CD4-positive, alpha-beta T cell (primary cell): ENCODE results near the gene IGFBP2. TPM values are rescaled to one million over a fixed set of nuclear protein-coding genes. Genes with fewer than 3 reads are reported as not detected.

Source experiments
- ATAC-seq: fragments of 200-7000 bp; cut with Tn5 transposase; one replicate; pipeline ENCODE4 v1.10.0; 2022; ENCODE audit warnings: mild to moderate bottlenecking; ENCODE audit not compliant: poor library complexity
- CTCF ChIA-PET: fragments of 350-600 bp; sonication (Branson Sonifier 250); formaldehyde crosslinking; loops from one replicate; lab custom pipeline; 2021; ENCODE audit warnings: antibody characterized with exemption, inconsistent platforms; lab: Charles Lee
- POLR2A ChIA-PET: fragments of 350-600 bp; sonication (Branson Sonifier 250); formaldehyde crosslinking; loops from one replicate; lab custom pipeline; 2021; ENCODE audit warnings: antibody characterized with exemption, inconsistent platforms; lab: Charles Lee
- DNase-seq, 14 experiments: peaks; one replicate each; pipeline ENCODE4 v3.0.0-alpha.2; 2013 to 2020; ENCODE audit warnings: mixed read lengths in 2 of 14
- H3K27ac ChIP-seq, 2 donors: one replicate each; pipeline versions ENCODE4 v1.5.1 to v1.7.0; 2013; ENCODE audit warnings: low read length in 2 of 2, low read depth in 1 of 2, mild to moderate bottlenecking in 1 of 2
- H3K27me3 ChIP-seq, 2 experiments: 1 replicate in 1 of 2; 2 replicates in 1 of 2; pipeline versions ENCODE4 v1.6.1 to v1.7.0; 2013; ENCODE audit warnings: low read length in 2 of 2, control low read depth in 1 of 2, mild to moderate bottlenecking in 1 of 2, moderate library complexity in 1 of 2; ENCODE audit not compliant: insufficient read depth in 2 of 2, control insufficient read depth in 1 of 2
- H3K36me3 ChIP-seq: one replicate; pipeline ENCODE4 v1.6.1; 2013; ENCODE audit warnings: low read length, control low read depth; ENCODE audit not compliant: insufficient read depth
- H3K4me1 ChIP-seq: one replicate; pipeline ENCODE4 v1.6.1; 2013; ENCODE audit warnings: low read length, control low read depth; ENCODE audit not compliant: insufficient read depth
- H3K4me3 ChIP-seq: one replicate; pipeline ENCODE4 v1.5.1; 2013; ENCODE audit warnings: mild to moderate bottlenecking, low read length, moderate library complexity
- H3K9me3 ChIP-seq, 2 experiments: 1 replicate in 1 of 2; 2 replicates in 1 of 2; pipeline versions ENCODE4 v1.6.1 to v1.7.0; 2013; ENCODE audit warnings: low read length in 2 of 2, mild to moderate bottlenecking in 2 of 2, control low read depth in 1 of 2, moderate library complexity in 1 of 2; ENCODE audit not compliant: control insufficient read depth in 1 of 2, insufficient read depth in 1 of 2
- H3K27ac Mint-ChIP-seq: one replicate; pipeline ENCODE4 v1.8.0; 2020; ENCODE audit warnings: mixed read lengths
- H3K27me3 Mint-ChIP-seq: one replicate; pipeline ENCODE4 v1.8.0; 2021; ENCODE audit warnings: mixed read lengths
- H3K36me3 Mint-ChIP-seq: one replicate; pipeline ENCODE4 v1.8.0; 2021; ENCODE audit warnings: low read depth, mixed read lengths
- H3K4me1 Mint-ChIP-seq: one replicate; pipeline ENCODE4 v1.8.0; 2021; ENCODE audit warnings: low read depth, mixed read lengths
- H3K4me3 Mint-ChIP-seq: one replicate; pipeline ENCODE4 v1.8.0; 2020; ENCODE audit warnings: mild to moderate bottlenecking, mixed read lengths
- H3K9me3 Mint-ChIP-seq: one replicate; pipeline ENCODE4 v1.8.0; 2020; ENCODE audit warnings: mixed read lengths
- CTCF ChIP-seq: fragments of 200-600 bp; IDR thresholded peaks from one replicate; pipeline ENCODE4 v1.8.0; 2022; ENCODE audit warnings: antibody characterized with exemption, mild to moderate bottlenecking
- intact Hi-C, 2 experiments: fragments of 100-400 bp; cut with DNase I in 1 of 2; cut with micrococcal nuclease in 1 of 2; formaldehyde crosslinking; loops; one replicate each; pipeline versions ENCODE4 v1.15.1 to v1.9.0; 2023 to 2025; cut with DNase I, micrococcal nuclease
- total RNA-seq, 174 experiments: library from RNA in 2 of 174; stranded (reverse) in 2 of 174; gene quantifications; one replicate each; pipeline ENCODE4 v1.2.3 and lab custom pipeline; 2021 to 2026

Gene IGFBP2
- total RNA-seq, 2 experiments from 2014 or later = not detected

DNA sequence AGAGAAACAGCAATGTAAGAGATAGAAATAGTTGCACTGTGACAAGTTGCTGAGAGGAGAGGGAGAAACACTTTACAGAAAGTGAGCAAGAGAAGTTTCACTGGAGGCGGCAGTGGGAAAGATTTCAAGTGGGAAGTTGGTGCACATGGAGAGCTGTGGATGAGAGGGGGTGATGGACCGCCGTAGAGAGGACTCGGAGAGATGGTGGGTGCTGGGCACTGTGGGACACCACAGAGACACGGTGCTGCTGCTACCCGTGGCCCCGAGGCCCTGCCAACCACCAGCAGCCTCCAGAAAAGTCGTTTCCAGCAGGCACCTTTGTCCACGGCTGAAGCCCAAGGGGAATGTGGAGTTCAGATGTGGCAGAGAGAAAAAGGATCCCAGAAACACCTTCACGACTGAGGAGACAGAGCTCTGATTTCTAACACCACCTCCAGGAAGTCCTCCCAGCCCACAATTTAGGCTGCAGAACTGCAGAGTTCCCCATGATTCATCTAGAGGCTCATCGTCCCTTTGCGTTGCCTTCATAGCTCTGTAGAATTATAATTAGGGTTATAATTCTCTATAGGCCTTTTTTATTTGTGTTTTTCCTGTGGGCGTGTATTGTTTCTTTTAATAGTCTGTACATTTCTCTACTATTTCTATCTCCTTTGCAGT, 15.9 kb upstream of the IGFBP2 start:
- H3K4me1 Mint-ChIP-seq = no peaks in the 10 kb centered on the region
- TF ChIP-seq CTCF = no peak
- H3K27ac Mint-ChIP-seq = no peak overlapping the region
- Histone ChIP-seq H3K4me1 (no peaks in the 10 kb centered on the region), H3K36me3 (no peaks in the 10 kb centered on the region), H3K9me3 (no peaks in the 10 kb centered on the region), H3K27me3 (no peaks in the 10 kb centered on the region), H3K4me3 (no peak overlapping the region), H3K27ac (no peak overlapping the region)
- DNase-seq (no peak), ATAC-seq (no peak)
- intact Hi-C loops = no loop called here
- CTCF ChIA-PET = interaction anchor here (1.4 kb wide), 1 partner anchor 49 kb away, joined by 3 read pairs; no protein-coding TSS in a partner anchor
- peaks cover 4% of the 10 kb centered on the region for H3K27me3 Mint-ChIP-seq
- H3K9me3 Mint-ChIP-seq = no peaks in the 10 kb centered on the region
- POLR2A ChIA-PET = no interaction called here
- no peaks in the 10 kb centered on the region for H3K36me3 Mint-ChIP-seq
- no peak overlapping the region for H3K4me3 Mint-ChIP-seq

GRCh38 chr2:216618785-216619184, 14.4 kb upstream of the IGFBP2 start:
- CTCF ChIA-PET = no interaction called here
- Mint-ChIP-seq H3K4me1 (no peaks in the 10 kb centered on the region), H3K9me3 (no peaks in the 10 kb centered on the region), H3K27me3 (no peaks in the 10 kb centered on the region), H3K27ac (no peak overlapping the region), H3K36me3 (no peaks in the 10 kb centered on the region), H3K4me3 (no peak overlapping the region)
- Histone ChIP-seq H3K9me3 (peaks cover 0 to 3% of the 10 kb centered on the region in 2 experiments), H3K27me3 (no peaks in the 10 kb centered on the region), H3K27ac (no peak overlapping the region), H3K4me3 (no peak overlapping the region), H3K36me3 (no peaks in the 10 kb centered on the region), H3K4me1 (no peaks in the 10 kb centered on the region)
- ATAC-seq = no peak
- POLR2A ChIA-PET = no interaction called here
- DNase-seq = no peak
- intact Hi-C loops = no loop called here
- no peak for TF ChIP-seq CTCF

GRCh38 chr2:216619411-216620393, 13.5 kb upstream of the IGFBP2 start:
- Histone ChIP-seq H3K27me3 (no peaks in the 10 kb centered on the region), H3K36me3 (no peaks in the 10 kb centered on the region), H3K4me1 (no peaks in the 10 kb centered on the region), H3K27ac (no peak overlapping the region), H3K9me3 (peaks cover 0 to 5% of the 10 kb centered on the region in 2 experiments), H3K4me3 (no peak overlapping the region)
- Mint-ChIP-seq H3K4me3 (no peak overlapping the region), H3K4me1 (no peaks in the 10 kb centered on the region), H3K27me3 (no peaks in the 10 kb centered on the region), H3K9me3 (no peaks in the 10 kb centered on the region), H3K27ac (no peak overlapping the region), H3K36me3 (no peaks in the 10 kb centered on the region)
- TF ChIP-seq CTCF = no peak
- intact Hi-C loops = no loop called here
- CTCF ChIA-PET = no interaction called here
- ATAC-seq (no peak), DNase-seq (no peak)
- POLR2A ChIA-PET = no interaction called here
